Fibroblast of the aortic adventitia (primary cell): ENCODE results near the gene PSMD11. TPM values are rescaled to one million over a fixed set of nuclear protein-coding genes. Genes with fewer than 3 reads are reported as not detected.

ENCODE experiments used
- DNase-seq: peaks from one replicate; pipeline ENCODE4 v3.0.0-alpha.2; 2010; ENCODE audit warnings: low read depth
- H3K4me3 ChIP-seq: 2 replicates; pipeline ENCODE4 v1.5.1; 2011; ENCODE audit warnings: low read depth, mild to moderate bottlenecking, control low read depth, low read length, moderate library complexity
- total RNA-seq: library from RNA; depleted of rRNA; stranded (reverse); fragments of >200 nt; gene quantifications from 2 replicates; pipeline ENCODE4 v1.2.3, GENCODE V29; 2012; ENCODE audit warnings: low replicate concordance
- TF ChIP-seq, protein P1 (sequence below): IDR thresholded peaks from 2 replicates; pipeline ENCODE4 v1.5.1; 2011; ENCODE audit warnings: mild to moderate bottlenecking, low read length, control low read depth, inconsistent platforms; ENCODE audit not compliant: insufficient read depth

The PSMD11 gene
- total RNA-seq, 1 donor: 78.2 TPM

DNA sequence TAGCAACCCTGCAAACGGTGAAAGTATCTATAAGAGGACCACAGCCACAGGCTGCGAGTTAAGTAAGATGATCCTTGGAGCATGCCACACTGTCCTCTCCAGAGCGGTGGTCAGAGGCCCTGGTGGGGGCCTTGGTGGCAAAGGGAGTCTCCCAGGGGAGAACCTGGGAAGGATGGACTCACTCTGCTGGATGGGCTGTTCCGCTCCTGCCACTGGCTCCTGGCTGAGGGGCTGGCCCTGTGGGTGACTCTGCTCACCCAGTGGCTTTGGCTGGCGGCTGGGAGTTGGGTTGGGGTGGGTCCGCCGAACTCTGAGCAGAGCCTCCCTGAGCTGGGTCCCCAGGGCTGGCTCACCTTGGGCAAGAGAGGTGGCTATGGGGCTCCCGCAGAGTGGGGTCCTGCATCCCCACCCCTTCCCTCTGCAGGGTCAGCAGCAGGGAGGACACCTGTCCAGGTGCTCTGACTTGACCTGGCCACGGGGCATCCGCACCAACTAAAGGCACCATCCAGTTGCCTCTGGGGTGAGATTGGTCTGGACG is 49.7 kb downstream of the PSMD11 start:
- TF ChIP-seq, protein P1, sequence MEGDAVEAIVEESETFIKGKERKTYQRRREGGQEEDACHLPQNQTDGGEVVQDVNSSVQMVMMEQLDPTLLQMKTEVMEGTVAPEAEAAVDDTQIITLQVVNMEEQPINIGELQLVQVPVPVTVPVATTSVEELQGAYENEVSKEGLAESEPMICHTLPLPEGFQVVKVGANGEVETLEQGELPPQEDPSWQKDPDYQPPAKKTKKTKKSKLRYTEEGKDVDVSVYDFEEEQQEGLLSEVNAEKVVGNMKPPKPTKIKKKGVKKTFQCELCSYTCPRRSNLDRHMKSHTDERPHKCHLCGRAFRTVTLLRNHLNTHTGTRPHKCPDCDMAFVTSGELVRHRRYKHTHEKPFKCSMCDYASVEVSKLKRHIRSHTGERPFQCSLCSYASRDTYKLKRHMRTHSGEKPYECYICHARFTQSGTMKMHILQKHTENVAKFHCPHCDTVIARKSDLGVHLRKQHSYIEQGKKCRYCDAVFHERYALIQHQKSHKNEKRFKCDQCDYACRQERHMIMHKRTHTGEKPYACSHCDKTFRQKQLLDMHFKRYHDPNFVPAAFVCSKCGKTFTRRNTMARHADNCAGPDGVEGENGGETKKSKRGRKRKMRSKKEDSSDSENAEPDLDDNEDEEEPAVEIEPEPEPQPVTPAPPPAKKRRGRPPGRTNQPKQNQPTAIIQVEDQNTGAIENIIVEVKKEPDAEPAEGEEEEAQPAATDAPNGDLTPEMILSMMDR: no peak

DNA sequence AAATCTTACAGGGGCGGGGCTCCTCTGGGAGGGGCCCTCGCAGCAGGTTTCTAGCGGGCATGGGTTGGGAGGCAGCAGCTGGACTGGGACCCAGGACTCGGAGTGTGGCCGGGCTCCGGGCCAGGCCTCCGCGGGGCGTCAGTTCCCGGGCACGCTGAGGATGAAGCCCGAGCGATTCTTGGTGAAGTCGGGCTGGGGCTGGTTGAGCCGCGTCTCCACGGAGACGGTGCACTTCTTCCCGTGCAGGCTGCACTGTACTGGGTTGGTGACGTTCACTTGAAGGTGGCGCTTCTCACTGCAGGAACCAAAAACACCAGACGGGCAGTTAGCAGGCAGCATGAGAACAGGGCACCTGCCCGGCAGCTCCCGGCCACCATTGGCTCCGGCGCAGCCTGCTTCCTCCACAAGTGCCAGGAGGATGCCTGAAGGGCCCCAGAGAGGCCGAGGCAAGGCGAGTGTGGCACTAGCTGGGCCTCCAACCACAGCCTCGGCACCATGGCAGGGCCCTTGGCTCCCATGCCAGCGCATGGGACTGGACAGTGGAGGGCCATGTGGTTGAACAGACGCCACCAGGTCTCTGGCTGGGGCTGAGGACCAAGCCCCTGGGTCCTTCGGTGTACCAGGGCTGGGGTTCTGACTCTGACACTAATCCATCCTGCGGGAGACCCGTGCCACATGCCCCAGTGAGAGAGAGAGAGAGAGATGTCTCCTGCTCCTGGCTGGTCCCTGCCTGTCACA is 50.5 kb downstream of the PSMD11 start:
- H3K4me3 ChIP-seq: no peak overlapping the region
- no peak for DNase-seq
- TF ChIP-seq, protein P1: no peak

More for the DNA sequence above, 49.7 kb downstream of the PSMD11 start:
- no peak for DNase-seq
- H3K4me3 ChIP-seq: no peak overlapping the region

DNA sequence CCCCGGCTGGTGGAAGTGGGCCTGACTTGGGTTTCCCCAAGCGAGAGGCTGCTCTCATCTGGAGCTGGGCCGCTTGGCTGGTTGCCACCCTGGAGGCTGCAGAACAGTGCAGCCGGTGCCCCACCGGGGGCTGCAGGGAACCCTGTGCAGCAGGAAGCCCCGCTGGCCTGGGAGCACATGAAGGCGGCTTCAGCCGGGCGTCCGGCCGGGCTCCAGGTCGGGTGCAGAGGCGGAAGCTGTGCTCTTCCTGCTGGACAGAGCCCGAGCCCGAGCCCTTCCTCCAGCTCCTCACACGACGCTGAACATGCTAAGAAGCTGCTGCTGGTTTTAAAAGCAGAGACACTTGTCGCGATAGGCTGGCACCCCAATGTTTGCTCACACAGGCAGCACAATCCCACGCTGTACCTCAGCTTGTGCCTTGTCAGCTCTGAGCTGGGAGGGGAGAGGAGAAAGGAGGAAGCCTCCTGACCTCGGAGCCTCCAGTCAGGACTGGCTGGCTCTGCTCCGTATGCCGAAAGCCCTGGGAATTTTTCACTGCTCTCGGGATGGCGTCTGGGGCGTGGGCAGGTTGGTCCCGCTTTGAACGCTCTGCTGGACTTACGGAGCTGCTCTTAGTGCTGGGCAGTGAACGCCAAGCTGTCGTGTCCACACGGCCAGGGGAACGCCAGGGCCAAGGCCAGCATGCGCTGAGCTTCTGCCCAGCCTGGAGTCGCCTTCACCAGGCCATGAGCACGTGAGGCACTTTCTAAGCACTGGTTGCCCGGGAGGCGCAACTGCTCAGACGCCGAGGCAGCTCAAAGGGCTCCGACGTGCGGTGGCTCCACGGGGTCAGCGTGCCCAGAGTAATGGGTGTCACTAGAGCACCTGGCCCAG is 51.3 kb downstream of the PSMD11 start:
- H3K4me3 ChIP-seq: no peak overlapping the region
- DNase-seq: peak; percentile 30
- TF ChIP-seq, protein P1: no peak

DNA sequence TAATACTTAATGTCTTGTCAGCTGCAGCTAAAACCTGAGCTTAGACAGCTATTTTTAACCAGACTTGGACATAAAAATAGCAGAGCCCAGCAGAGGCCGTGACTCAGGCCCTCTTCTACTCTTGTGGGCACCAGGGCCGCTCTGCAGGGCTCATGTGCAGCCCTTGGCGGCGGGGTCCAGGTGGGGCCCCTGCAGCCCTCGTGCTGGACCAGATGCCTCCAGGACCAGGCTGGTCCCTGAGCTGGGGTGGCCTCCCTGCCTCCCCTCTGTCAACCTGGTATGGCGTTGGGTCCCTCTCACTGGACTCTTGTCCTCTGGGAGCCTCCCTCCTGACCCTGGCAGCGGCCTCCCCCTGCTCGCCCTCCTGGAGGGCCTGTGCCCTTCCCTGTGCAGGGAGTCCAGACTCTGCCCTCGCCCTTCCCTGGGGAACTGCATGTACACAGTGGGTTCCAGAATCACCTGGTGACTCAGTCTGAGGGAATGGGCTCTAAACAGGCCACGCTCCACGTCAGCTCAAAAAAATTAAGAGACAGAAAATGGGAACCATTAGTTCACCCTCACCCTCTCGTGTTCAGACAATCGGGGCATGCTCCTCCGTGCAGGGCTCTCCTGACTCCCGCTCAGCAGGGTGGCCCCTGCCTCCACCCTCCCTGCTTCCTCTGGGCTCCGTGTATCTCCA is 52.2 kb downstream of the PSMD11 start:
- H3K4me3 ChIP-seq: no peak overlapping the region
- TF ChIP-seq, protein P1: no peak
- DNase-seq: peak; percentile 55

DNA sequence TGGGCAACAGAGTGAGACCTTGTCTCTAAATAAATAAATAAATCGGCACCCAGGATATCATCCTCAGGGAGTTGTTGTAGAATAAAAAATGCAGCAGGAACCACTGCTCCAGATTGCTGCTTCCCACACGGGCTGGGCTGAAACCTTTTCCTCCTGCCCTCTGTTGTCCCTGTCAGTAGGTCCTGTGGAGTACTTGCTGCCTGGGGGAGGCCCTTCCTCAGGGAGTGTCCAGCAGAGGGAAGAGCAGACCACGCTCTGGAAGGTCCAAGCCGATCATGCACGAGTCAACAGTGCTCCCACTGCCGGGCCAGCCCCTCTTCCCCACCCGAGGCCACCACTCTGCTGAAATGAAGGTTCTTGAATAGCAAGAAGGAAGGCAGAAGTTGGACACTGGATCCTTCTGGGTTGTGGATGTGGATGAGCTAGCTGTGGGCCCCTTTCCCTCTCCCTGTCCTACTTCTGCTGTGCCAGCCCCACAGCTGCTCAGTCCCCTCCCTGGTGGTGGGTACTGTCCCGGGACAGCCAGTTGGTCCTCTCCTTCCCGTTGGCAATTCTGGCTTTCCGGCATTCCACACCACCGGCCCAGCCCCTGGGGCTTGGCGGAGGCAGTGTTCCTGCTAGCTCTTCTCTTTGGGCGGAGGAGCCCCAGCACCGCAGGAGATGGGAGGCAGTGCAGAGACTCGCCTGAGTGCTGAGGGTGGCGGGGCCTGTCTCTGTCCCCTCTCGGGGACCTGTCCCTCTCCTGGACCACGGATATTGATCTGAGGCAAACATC is 53.3 kb downstream of the PSMD11 start:
- TF ChIP-seq, protein P1: no peak
- no peak for DNase-seq
- no peak overlapping the region for H3K4me3 ChIP-seq

DNA sequence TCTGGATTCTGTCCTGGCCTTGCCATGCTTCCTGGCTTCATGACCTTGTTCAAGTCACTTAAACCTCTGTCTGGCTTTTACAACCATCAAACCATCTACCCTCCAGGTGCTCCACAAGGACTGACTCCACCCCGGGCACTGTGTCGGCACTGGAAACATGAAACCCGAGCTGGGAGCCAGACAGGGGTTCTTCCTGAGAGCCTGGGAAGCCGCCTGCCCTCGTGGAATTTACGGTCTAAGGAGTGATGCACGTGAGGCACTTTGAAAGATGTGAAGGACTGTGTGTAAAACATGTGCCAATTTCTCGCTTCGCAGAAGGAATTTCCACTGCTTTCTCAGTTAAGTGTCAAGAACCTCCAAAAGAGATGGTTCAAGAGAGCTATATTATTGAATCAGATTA is 54.1 kb downstream of the PSMD11 start:
- no peak overlapping the region for H3K4me3 ChIP-seq
- TF ChIP-seq, protein P1: no peak
- no peak for DNase-seq
